Activated naive CD8-positive, alpha-beta T cell treated with anti-CD3 and anti-CD28 coated beads, Interleukin-2, amount 10 ng/mL, durations not matched to agents 7 days and 5 days (primary cell): ENCODE measurements around the gene HDLBP. TPM values are rescaled to one million over a fixed set of nuclear protein-coding genes. Genes with fewer than 3 reads are reported as not detected.

Experiments used
- ATAC-seq: fragments of 150-1000 bp; cut with Tn5 transposase; one replicate; pipeline ENCODE4 v1.10.0; 2021; ENCODE audit warnings: low read depth, moderate library complexity
- POLR2A ChIA-PET: fragments of 350-600 bp; sonication (Branson Sonifier 250); formaldehyde crosslinking; loops from one replicate; lab custom pipeline; 2021; ENCODE audit warnings: antibody characterized with exemption; lab: Charles Lee
- DNase-seq: peaks from one replicate; pipeline ENCODE4 v3.0.0; 2021
- H3K27ac Mint-ChIP-seq: one replicate; pipeline ENCODE4 v1.8.0; 2022; ENCODE audit warnings: mild to moderate bottlenecking, mixed read lengths
- H3K27me3 Mint-ChIP-seq: one replicate; pipeline ENCODE4 v1.8.0; 2022; ENCODE audit warnings: mild to moderate bottlenecking, moderate library complexity, mixed read lengths
- H3K36me3 Mint-ChIP-seq: one replicate; pipeline ENCODE4 v1.8.0; 2021; ENCODE audit warnings: mild to moderate bottlenecking, mixed read lengths
- H3K4me1 Mint-ChIP-seq: one replicate; pipeline ENCODE4 v1.8.0; 2021; ENCODE audit warnings: mixed read lengths
- H3K4me3 Mint-ChIP-seq: one replicate; pipeline ENCODE4 v1.8.0; 2022; ENCODE audit warnings: mild to moderate bottlenecking, moderate library complexity, mixed read lengths
- H3K9me3 Mint-ChIP-seq: one replicate; pipeline ENCODE4 v1.8.0; 2021; ENCODE audit warnings: mixed read lengths
- total RNA-seq, 2 experiments: library from RNA; stranded (reverse); gene quantifications; one replicate each; pipeline ENCODE4 v1.2.3, GENCODE V29; 2021

The HDLBP gene
- total RNA-seq, 2 experiments from 2014 or later = 158 TPM

- H3K36me3 Mint-ChIP-seq = peaks cover 37% of the 10 kb centered on the region
- H3K9me3 Mint-ChIP-seq = peaks cover 9% of the 10 kb centered on the region
- ATAC-seq (peak; percentile 76), DNase-seq (peak; percentile 68)
- H3K4me3 Mint-ChIP-seq = peak overlapping the region; percentile 52
- H3K4me1 Mint-ChIP-seq = peaks cover 25% of the 10 kb centered on the region
- no peak overlapping the region for H3K27ac Mint-ChIP-seq
- no peaks in the 10 kb centered on the region for H3K27me3 Mint-ChIP-seq
- POLR2A ChIA-PET = no interaction called here
These were observed 42.9 kb downstream of the HDLBP start for GRCh38 chr2:241272303-241273209.

GRCh38 chr2:241271706-241272302 is 43.7 kb downstream of the HDLBP start:
- DNase-seq (peak; percentile 61), ATAC-seq (peak; percentile 59)
- Mint-ChIP-seq H3K27ac (peak overlapping the region; percentile 75), H3K9me3 (peaks cover 9% of the 10 kb centered on the region), H3K4me3 (peak overlapping the region; percentile 86), H3K27me3 (no peaks in the 10 kb centered on the region), H3K4me1 (peaks cover 27% of the 10 kb centered on the region), H3K36me3 (peaks cover 30% of the 10 kb centered on the region)
- POLR2A ChIA-PET = interaction anchor here (1.0 kb wide), 1 partner anchor 44 kb away, joined by 3 read pairs; no protein-coding TSS in a partner anchor

DNA sequence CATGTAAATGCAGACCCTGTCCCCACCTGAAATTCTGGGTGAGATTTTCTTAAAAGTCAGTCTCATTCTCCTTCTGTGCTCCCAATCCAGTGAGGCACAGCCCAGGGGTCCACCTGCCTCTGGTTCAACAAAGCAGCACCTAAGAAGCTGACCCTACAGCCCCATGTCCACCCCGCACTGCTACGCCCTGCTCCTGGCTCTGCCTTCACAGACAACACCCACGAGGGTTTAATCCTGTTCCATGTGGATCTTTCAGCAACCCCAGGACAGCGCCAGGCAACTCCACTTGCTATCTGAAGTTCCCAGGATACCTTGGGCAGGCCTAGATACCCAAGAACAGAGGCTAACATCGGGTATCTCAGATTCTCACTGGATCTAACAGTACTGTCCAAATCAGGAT is 44.9 kb downstream of the HDLBP start:
- no peak overlapping the region for H3K4me3 Mint-ChIP-seq
- H3K27ac Mint-ChIP-seq = no peak overlapping the region
- DNase-seq (no peak), ATAC-seq (no peak)
- peaks cover 25% of the 10 kb centered on the region for H3K36me3 Mint-ChIP-seq
- H3K27me3 Mint-ChIP-seq = no peaks in the 10 kb centered on the region
- H3K4me1 Mint-ChIP-seq = peaks cover 28% of the 10 kb centered on the region
- H3K9me3 Mint-ChIP-seq = peaks cover 9% of the 10 kb centered on the region
- POLR2A ChIA-PET = no interaction called here

- H3K9me3 Mint-ChIP-seq = peaks cover 3% of the 10 kb centered on the region
These were observed 45.6 kb downstream of the HDLBP start for GRCh38 chr2:241269707-241270520.

GRCh38 chr2:241268716-241269445 is 46.6 kb downstream of the HDLBP start:
- POLR2A ChIA-PET = no interaction called here
- no peak overlapping the region for H3K27ac Mint-ChIP-seq
- H3K9me3 Mint-ChIP-seq = no peaks in the 10 kb centered on the region
- H3K4me1 Mint-ChIP-seq = peaks cover 26% of the 10 kb centered on the region
- ATAC-seq (no peak), DNase-seq (no peak)
- H3K36me3 Mint-ChIP-seq = peaks cover 11% of the 10 kb centered on the region
- no peak overlapping the region for H3K4me3 Mint-ChIP-seq
- no peaks in the 10 kb centered on the region for H3K27me3 Mint-ChIP-seq

More at GRCh38 chr2:241269707-241270520, 45.6 kb downstream of the HDLBP start:
- peaks cover 19% of the 10 kb centered on the region for H3K36me3 Mint-ChIP-seq
- ATAC-seq = no peak
- POLR2A ChIA-PET = no interaction called here
- peaks cover 28% of the 10 kb centered on the region for H3K4me1 Mint-ChIP-seq
- DNase-seq = no peak
- H3K4me3 Mint-ChIP-seq = no peak overlapping the region
- no peak overlapping the region for H3K27ac Mint-ChIP-seq
- no peaks in the 10 kb centered on the region for H3K27me3 Mint-ChIP-seq

DNA sequence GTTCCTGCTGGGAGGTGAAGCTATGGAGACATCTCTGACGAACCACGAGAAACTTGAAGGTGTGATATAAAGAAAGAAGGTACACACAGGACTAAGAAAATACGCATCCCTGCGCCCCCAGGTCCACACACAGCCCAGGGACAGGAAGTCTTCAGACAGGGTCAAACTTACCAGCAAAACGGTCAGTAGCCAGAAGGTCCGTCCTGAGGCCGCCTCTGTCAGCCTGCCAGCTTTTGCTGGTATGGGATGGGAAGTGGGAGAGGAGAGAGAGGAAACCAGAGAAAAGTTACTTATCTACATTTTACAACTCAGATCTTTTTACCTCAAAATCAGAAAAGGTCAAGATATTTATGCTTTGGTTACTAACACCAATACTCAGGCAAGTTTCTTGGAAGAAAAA is 47.2 kb downstream of the HDLBP start:
- ATAC-seq (no peak), DNase-seq (no peak)
- POLR2A ChIA-PET = no interaction called here
- Mint-ChIP-seq H3K4me3 (no peak overlapping the region), H3K27me3 (no peaks in the 10 kb centered on the region), H3K4me1 (peaks cover 21% of the 10 kb centered on the region), H3K36me3 (peaks cover 8% of the 10 kb centered on the region), H3K9me3 (no peaks in the 10 kb centered on the region), H3K27ac (no peak overlapping the region)

DNA sequence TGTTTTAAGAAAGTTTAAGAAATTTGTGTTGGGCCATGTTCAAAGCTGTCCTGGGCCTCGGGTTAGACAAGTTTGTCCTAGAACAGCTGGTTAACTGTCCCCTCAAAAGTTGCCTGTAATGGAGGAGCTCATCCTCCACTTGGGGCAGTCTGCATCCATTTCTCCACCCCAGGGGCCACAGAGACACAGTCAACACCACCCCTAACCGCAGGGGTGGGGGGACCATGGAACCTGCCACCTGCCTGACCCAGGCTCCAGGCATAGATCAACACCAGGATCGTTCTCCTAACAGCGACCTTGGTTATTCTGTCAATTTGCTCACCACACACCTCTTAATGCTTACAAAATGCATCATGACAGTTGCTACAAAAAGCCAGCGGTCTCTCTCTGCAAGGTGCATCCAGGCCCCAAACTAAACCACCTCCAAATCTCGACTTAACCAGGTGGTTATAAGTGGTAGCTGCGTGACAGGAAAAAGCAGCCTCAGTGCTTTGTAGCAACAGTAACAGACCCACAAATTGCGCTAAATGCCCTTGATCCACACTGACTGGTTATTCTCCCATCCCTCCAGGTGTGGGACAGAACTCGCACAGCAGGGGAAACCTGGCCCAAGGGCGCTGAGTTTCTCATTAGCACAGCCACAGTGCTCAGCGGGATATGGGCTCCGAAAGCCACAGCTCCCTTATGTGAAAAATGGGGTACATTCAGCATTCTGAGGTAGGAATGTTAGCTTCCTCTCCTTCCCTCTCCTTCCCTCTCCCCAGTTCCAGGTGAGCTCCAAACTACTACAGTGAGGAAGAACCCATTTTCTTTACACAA is 48.0 kb downstream of the HDLBP start:
- Mint-ChIP-seq H3K4me1 (peaks cover 18% of the 10 kb centered on the region), H3K27me3 (no peaks in the 10 kb centered on the region), H3K27ac (no peak overlapping the region), H3K4me3 (no peak overlapping the region), H3K36me3 (peaks cover 10% of the 10 kb centered on the region), H3K9me3 (no peaks in the 10 kb centered on the region)
- POLR2A ChIA-PET = no interaction called here
- ATAC-seq = no peak
- no peak for DNase-seq

GRCh38 chr2:241265506-241265905 is 50.0 kb downstream of the HDLBP start:
- Mint-ChIP-seq H3K4me1 (peaks cover 8% of the 10 kb centered on the region), H3K27me3 (no peaks in the 10 kb centered on the region), H3K4me3 (no peak overlapping the region), H3K27ac (no peak overlapping the region), H3K9me3 (no peaks in the 10 kb centered on the region), H3K36me3 (peaks cover 9% of the 10 kb centered on the region)
- no peak for ATAC-seq
- DNase-seq = no peak
- POLR2A ChIA-PET = no interaction called here

- H3K27me3 Mint-ChIP-seq = no peaks in the 10 kb centered on the region
- H3K27ac Mint-ChIP-seq = no peak overlapping the region
- no peaks in the 10 kb centered on the region for H3K9me3 Mint-ChIP-seq
- H3K4me3 Mint-ChIP-seq = no peak overlapping the region
- POLR2A ChIA-PET = no interaction called here
- no peak for DNase-seq
- H3K36me3 Mint-ChIP-seq = peaks cover 12% of the 10 kb centered on the region
- H3K4me1 Mint-ChIP-seq = peaks cover 4% of the 10 kb centered on the region
- no peak for ATAC-seq
These were observed 52.4 kb downstream of the HDLBP start for GRCh38 chr2:241263061-241263460.

- no peak for ATAC-seq
- POLR2A ChIA-PET = no interaction called here
- Mint-ChIP-seq H3K4me1 (peaks cover under 1% of the 10 kb centered on the region), H3K36me3 (peaks cover 16% of the 10 kb centered on the region), H3K27ac (no peak overlapping the region), H3K27me3 (no peaks in the 10 kb centered on the region), H3K9me3 (no peaks in the 10 kb centered on the region), H3K4me3 (no peak overlapping the region)
- no peak for DNase-seq
These were observed 53.8 kb downstream of the HDLBP start for GRCh38 chr2:241261628-241262027.

- H3K27me3 Mint-ChIP-seq = no peaks in the 10 kb centered on the region
- H3K36me3 Mint-ChIP-seq = peaks cover 17% of the 10 kb centered on the region
- no peak overlapping the region for H3K27ac Mint-ChIP-seq
- no peaks in the 10 kb centered on the region for H3K4me1 Mint-ChIP-seq
- POLR2A ChIA-PET = interaction anchor here (0.6 kb wide), 1 partner anchor 33 kb away, joined by 5 read pairs; no protein-coding TSS in a partner anchor
- H3K9me3 Mint-ChIP-seq = no peaks in the 10 kb centered on the region
- DNase-seq (no peak), ATAC-seq (no peak)
- H3K4me3 Mint-ChIP-seq = no peak overlapping the region
These were observed 54.6 kb downstream of the HDLBP start for GRCh38 chr2:241260911-241261310.
